Heart left ventricle (tissue), 16 donors: ENCODE measurements around the gene GPX4. TPM values are rescaled to one million over a fixed set of nuclear protein-coding genes. Genes with fewer than 3 reads are reported as not detected.
A peak's percentile ranks its signal among the peaks of the same experiment; 100 is the strongest.

Experiments used
- ATAC-seq, 4 donors: fragments of 200-7000 bp; cut with Tn5 transposase; one replicate each; pipeline ENCODE4 v1.9.1; 2020 to 2022; ENCODE audit warnings: moderate library complexity in 4 of 4, mild to moderate bottlenecking in 3 of 4, moderate number of reproducible peaks in 1 of 4
- DNase-seq, 5 donors: peaks; one replicate each; pipeline ENCODE4 v3.0.0-alpha.2; 2020
- H3K27ac ChIP-seq, 12 donors: fragments of 200-600 bp; sonication (generic) in 4 of 12; one replicate each; pipeline versions ENCODE4 v1.5.0 to v1.8.0; 2016 to 2022; ENCODE audit warnings: mild to moderate bottlenecking in 2 of 12
- H3K27me3 ChIP-seq, 9 donors: fragments of 200-600 bp; sonication (generic) in 2 of 9; one replicate each; pipeline versions ENCODE4 v1.5.1 to v1.8.0; 2016 to 2022; ENCODE audit warnings: mild to moderate bottlenecking in 3 of 9
- H3K36me3 ChIP-seq, 9 donors: fragments of 200-600 bp; sonication (generic) in 2 of 9; one replicate each; pipeline versions ENCODE4 v1.5.0 to v1.8.0; 2018 to 2022; ENCODE audit warnings: mild to moderate bottlenecking in 2 of 9
- H3K4me1 ChIP-seq, 12 donors: fragments of 200-600 bp; sonication (generic) in 4 of 12; one replicate each; pipeline versions ENCODE4 v1.5.0 to v1.8.0; 2016 to 2022; ENCODE audit warnings: mild to moderate bottlenecking in 3 of 12
- H3K4me3 ChIP-seq, 12 donors: fragments of 200-600 bp; sonication (generic) in 4 of 12; one replicate each; pipeline versions ENCODE4 v1.5.0 to v1.8.0; 2017 to 2022; ENCODE audit warnings: mild to moderate bottlenecking in 9 of 12, moderate library complexity in 4 of 12
- H3K9me3 ChIP-seq, 12 donors: fragments of 200-600 bp; sonication (generic) in 4 of 12; one replicate each; pipeline versions ENCODE4 v1.5.0 to v1.8.0; 2016 to 2022; ENCODE audit warnings: mild to moderate bottlenecking in 1 of 12
- POLR2A ChIP-seq, 2 donors: fragments of 450-650 bp; IDR thresholded peaks; one replicate each; pipeline ENCODE4 v1.6.1; 2017; ENCODE audit warnings: antibody characterized with exemption in 2 of 2, mild to moderate bottlenecking in 2 of 2, moderate library complexity in 2 of 2
- WGBS, 4 donors: extraction: QIAGEN DNeasy Blood & Tissue Kit in 2 of 4; methylation state at CpG; one replicate each; pipeline versions ENCODE4 v1.1.5 to v1.1.7; 2013 to 2018; 5-methylcytosine and 5-hydroxymethylcytosine counted together
- intact Hi-C, 10 donors: fragments of 100-400 bp; cut with DNase I; formaldehyde crosslinking; loops; one replicate each; pipeline versions ENCODE4 v1.11.1 to v1.14.2; 2022
- polyA plus RNA-seq, 2 donors: library from polyadenylated mRNA; stranded (reverse); fragments of 200-250 nt; gene quantifications; one replicate each; pipeline ENCODE4 v1.2.3, GENCODE V29; 2013
- total RNA-seq, 9 donors: library from RNA; depleted of rRNA in 2 of 9; stranded (reverse); fragments of >200 nt in 2 of 9; fragmentation: NEBNext Ultra II Directional in 3 of 9; extraction: Animal tissue kit (Norgen Biotek cat#: 25700) in 3 of 9; gene quantifications; one replicate each; pipeline versions ENCODE4 v1.1.0 to v1.2.4, GENCODE V29; 2016 to 2023
- TF ChIP-seq, protein P1 (sequence below), 12 donors: fragments of 200-600 bp; sonication (generic) in 4 of 12; IDR thresholded peaks; one replicate each; pipeline versions ENCODE4 v1.5.0 to v1.8.0; 2018 to 2022; ENCODE audit warnings: antibody characterized with exemption in 12 of 12, mild to moderate bottlenecking in 5 of 12
- donor health status: ischemic (EF 13 %, LVEDD 7.1; RV severe dilation, severe dysfunction).
- donor health status: healthy with polysubstance abuse.
- donor health status: DM: no; HTN: yes; CAD: no.
- donor health status: DM: no; HTN: no; CAD: no.
- donor health status: ischemic (EF 25% LVEDD 6.9; RV normal size, moderate dysfunction).
- donor health status: ischemic (EF 25% LVEDD 5.7; RV mildly dilated, moderate dysfunction).
- donor health status: healthy.
- donor health status: DM: yes; HTN: yes; CAD: no.
- donor health status: ischemic (EF 35%, LVEDD 5.7; RV mildly dilated, moderate dysfunction).
- donor health status: nonischemic (EF 11% LVEDD 7.7; RV severe dilation, severe dysfunction).
- donor health status: DM: yes; HTN: yes; CAD: no.
- donor health status: PGD.
- donor health status: ischemic (EF 29% LVEDD 5.4; RV normal size, mild dysfunction).
- donor health status: nonischemic (EF 23%, LVEDD 6.1; RV moderate dilation, normal function).

Gene GPX4
- total and polyA plus RNA-seq, 11 donors: 251 to 590 (median 326) TPM

DNA sequence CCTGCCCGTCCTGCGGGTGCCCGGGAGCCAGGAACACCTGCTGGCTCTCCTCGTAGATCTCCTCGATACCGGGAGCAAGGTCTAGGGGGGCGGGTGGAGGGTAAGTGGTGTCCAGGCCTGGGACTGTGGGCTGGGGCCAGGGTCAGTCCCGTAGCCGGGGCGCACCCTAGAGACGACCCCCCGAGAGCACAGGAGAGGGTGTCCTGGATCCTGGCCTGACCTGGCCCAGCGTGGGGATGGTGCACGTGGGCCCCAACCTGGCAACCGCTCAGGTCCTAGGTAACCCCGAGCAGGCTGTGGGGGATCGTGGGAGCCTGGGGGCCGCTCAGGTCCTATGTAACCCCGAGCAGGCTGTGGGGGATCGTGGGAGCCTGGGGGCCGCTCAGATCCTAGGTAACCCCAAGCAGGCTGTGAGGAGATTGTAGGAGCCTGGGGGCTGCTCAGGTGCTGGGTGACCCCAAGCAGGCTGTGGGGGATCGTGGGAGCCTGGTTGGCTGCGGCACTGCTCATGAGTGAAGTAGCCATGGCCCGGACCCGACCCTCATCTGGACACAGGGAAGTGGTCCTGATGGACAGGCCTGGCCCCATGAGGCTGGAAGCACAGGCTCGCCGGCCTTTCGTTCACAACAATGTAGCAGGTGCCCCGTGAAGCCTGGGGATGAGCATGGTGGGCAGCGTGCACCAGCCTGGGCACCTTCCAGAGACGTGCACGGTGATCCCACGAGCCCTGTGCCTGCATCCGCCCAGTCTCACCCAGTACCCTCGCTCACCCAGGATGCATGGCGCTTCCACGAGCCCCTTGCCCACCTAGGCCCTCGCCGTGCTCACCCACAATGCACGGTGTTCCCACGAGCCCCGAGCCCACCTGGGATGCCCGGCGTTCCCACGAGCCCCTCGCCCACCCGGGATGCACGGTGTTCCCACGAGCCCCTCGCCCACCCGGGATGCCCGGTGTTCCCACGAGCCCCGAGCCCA, 6.2 kb downstream of the GPX4 start:
- intact Hi-C loops: loop anchor here (5.0 kb wide), 4 partner anchors 62 to 127 kb away; partner anchors contain the start of genes CBARP (in 1 of the 10) and SBNO2 (in 1 of the 10)
- no peak overlapping the region for H3K27ac ChIP-seq
- ATAC-seq (no peak), DNase-seq (peak in 1 of 5 donors; percentile 31)
- H3K9me3 ChIP-seq: no peaks in the 10 kb centered on the region
- H3K4me3 ChIP-seq: no peak overlapping the region
- TF ChIP-seq POLR2A (IDR thresholded peaks at IDR 0.05): no peak
- TF ChIP-seq, protein P1, sequence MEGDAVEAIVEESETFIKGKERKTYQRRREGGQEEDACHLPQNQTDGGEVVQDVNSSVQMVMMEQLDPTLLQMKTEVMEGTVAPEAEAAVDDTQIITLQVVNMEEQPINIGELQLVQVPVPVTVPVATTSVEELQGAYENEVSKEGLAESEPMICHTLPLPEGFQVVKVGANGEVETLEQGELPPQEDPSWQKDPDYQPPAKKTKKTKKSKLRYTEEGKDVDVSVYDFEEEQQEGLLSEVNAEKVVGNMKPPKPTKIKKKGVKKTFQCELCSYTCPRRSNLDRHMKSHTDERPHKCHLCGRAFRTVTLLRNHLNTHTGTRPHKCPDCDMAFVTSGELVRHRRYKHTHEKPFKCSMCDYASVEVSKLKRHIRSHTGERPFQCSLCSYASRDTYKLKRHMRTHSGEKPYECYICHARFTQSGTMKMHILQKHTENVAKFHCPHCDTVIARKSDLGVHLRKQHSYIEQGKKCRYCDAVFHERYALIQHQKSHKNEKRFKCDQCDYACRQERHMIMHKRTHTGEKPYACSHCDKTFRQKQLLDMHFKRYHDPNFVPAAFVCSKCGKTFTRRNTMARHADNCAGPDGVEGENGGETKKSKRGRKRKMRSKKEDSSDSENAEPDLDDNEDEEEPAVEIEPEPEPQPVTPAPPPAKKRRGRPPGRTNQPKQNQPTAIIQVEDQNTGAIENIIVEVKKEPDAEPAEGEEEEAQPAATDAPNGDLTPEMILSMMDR (IDR thresholded peaks at IDR 0.05): no peak
- WGBS, 4 donors: 88 to 94% (median 93%) methylated on average over 35 to 54 of the region's 54 CpGs
- peaks cover 5 to 54% (median 30%) of the 10 kb centered on the region in 12 donors for H3K4me1 ChIP-seq
- no peaks in the 10 kb centered on the region for H3K27me3 ChIP-seq
- peaks cover 0 to 87% (median 54%) of the 10 kb centered on the region in 9 donors for H3K36me3 ChIP-seq

DNA sequence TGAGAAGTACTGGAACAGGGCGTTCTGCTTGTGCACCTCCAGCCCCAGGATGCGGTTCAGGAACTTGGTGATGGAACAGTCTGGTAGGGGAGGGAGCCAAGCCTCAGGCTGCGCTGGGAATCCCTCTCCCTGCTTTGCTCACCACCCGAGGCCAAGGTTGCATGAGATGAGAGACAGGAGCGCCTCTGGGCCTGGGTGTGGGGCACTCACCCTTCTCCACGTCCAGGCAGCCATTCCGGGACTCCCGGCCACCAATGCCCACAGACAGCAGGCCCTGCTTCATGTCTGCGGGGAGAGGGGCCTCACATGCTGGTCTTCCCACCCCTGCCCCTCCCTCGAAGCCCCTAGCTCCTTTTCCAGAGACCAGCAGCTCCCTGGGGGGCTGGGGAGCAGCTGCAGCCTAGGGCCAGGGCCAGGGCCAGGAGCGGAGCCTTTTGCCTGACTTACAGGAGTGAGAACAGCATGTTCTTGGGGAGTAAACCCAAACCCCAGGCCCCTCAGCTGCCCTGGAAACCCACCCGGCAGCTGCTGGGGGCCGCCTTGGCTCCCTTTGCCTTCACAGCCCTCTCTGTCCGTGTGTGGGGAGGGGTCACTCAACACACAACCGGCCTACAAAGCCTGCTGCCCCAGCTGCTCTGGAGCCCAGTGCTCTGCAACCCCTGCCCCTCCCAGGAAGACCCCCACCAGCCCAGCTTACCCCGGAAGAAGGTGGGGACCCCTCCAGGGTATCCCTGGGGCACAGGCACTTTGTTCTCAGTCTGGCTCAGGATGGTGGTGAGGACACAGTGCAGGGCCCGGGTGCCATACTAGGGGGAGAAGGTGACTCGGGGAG, 7.2 kb downstream of the GPX4 start:
- H3K27me3 ChIP-seq: no peaks in the 10 kb centered on the region
- WGBS, 4 donors: 67 to 85% (median 82%) methylated on average over 13 to 18 of the region's 18 CpGs
- ATAC-seq (no peak), DNase-seq (peak in 1 of 5 donors; percentile 29)
- H3K4me3 ChIP-seq: no peak overlapping the region
- TF ChIP-seq, protein P1 (IDR thresholded peaks at IDR 0.05): no peak
- no peak for TF ChIP-seq POLR2A (IDR thresholded peaks at IDR 0.05)
- intact Hi-C loops: loop anchor here (5.0 kb wide), 4 partner anchors 61 to 126 kb away; partner anchors contain the start of genes CBARP (in 1 of the 10) and SBNO2 (in 1 of the 10)
- H3K27ac ChIP-seq: peak overlapping the region in 6 of 12 donors; percentile 9 to 82 (median 26)
- H3K36me3 ChIP-seq: peaks cover 0 to 96% (median 64%) of the 10 kb centered on the region in 9 donors
- H3K4me1 ChIP-seq: peaks cover 5 to 43% (median 23%) of the 10 kb centered on the region in 12 donors
- H3K9me3 ChIP-seq: no peaks in the 10 kb centered on the region

DNA sequence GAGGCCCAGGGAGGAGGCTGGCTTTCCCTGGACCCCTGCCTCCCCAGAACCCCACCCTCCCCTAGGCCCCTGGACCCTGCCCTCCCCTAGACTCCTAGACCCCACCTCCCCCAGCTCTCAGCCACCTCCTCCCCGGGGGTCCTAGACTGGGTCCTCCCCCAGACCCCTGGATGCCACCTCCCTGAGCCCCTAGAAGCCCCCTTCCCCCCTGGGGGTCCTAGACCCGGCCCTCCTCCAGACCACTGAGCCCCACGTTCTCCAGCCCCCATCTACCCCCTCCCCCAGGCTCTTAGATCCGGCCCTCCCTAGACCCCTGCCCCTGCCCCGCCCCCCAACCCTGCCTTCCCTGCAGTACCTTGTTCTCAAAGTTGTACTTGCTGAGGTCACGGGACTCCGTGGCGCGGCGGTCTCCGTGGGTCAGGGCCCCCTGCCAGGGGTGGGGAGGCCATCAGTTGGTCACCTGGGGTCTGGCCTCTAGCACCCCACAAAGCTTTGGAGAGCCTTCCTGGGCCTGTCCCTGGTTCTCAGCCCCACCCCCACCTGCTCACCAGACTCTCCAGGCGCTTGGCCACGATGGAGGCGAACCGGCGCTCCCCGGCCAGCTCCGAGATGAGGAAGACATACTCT, 8.0 kb downstream of the GPX4 start:
- no peak overlapping the region for H3K4me3 ChIP-seq
- no peak for ATAC-seq
- TF ChIP-seq, protein P1 (IDR thresholded peaks at IDR 0.05): no peak
- TF ChIP-seq POLR2A (IDR thresholded peaks at IDR 0.05): no peak
- 75 to 81% (median 77%) methylated on average over 7 to 18 of the region's 18 CpGs for WGBS, 4 donors
- intact Hi-C loops: loop anchor here (5.0 kb wide), 4 partner anchors 61 to 126 kb away; partner anchors contain the start of genes CBARP (in 1 of the 10) and SBNO2 (in 1 of the 10)
- peaks cover 0 to 96% (median 62%) of the 10 kb centered on the region in 9 donors for H3K36me3 ChIP-seq
- H3K9me3 ChIP-seq: no peaks in the 10 kb centered on the region
- peak in 1 of 5 donors; percentile 19 for DNase-seq
- H3K27ac ChIP-seq: peak overlapping the region in 8 of 12 donors; percentile 25 to 85 (median 72)
- no peaks in the 10 kb centered on the region for H3K27me3 ChIP-seq
- H3K4me1 ChIP-seq: peaks cover 5 to 36% (median 18%) of the 10 kb centered on the region in 12 donors
